DMS 273 (cell line): ENCODE results near the gene PDZD2.
"Not testable (repeated sequence)": the region's sequence is repeated elsewhere in the genome, so short reads cannot be mapped to it uniquely, and the experiment has no call there.

Source experiments
- DNase-seq: peaks from one replicate; lab custom pipeline; 2025; ENCODE audit not compliant: unreplicated experiment; lab: John Stamatoyannopoulos, UW

Gene PDZD2

GRCh38 chr5:31767335-31768031 is 128.6 kb downstream of the PDZD2 start:
- DNase-seq: no peak

- DNase-seq: no peak
Observed at GRCh38 chr5:31768046-31768445, 129.1 kb downstream of the PDZD2 start.

- no peak for DNase-seq
Observed at GRCh38 chr5:31768784-31769183, 129.9 kb downstream of the PDZD2 start.

GRCh38 chr5:31769530-31769929 is 130.6 kb downstream of the PDZD2 start:
- DNase-seq: no peak

GRCh38 chr5:31770132-31770720 is 131.3 kb downstream of the PDZD2 start:
- DNase-seq: no peak

- no peak for DNase-seq
Observed at GRCh38 chr5:31770998-31771397, 132.1 kb downstream of the PDZD2 start.

GRCh38 chr5:31771500-31771899 is 132.6 kb downstream of the PDZD2 start:
- DNase-seq: no peak

- DNase-seq: not testable (repeated sequence)
Observed at GRCh38 chr5:31776294-31776693, 137.4 kb downstream of the PDZD2 start.

GRCh38 chr5:31776976-31777651 is 138.2 kb downstream of the PDZD2 start:
- no peak for DNase-seq

- DNase-seq: no peak
Observed at GRCh38 chr5:31781772-31782171, 142.8 kb downstream of the PDZD2 start.

GRCh38 chr5:31783086-31783645 is 144.2 kb downstream of the PDZD2 start:
- DNase-seq: no peak

- DNase-seq: no peak
Observed at GRCh38 chr5:31783731-31784130, 144.8 kb downstream of the PDZD2 start.

- DNase-seq: no peak
Observed at GRCh38 chr5:31786090-31786631, 147.2 kb downstream of the PDZD2 start.

- DNase-seq: no peak
Observed at GRCh38 chr5:31794009-31794408, 155.1 kb downstream of the PDZD2 start.

GRCh38 chr5:31798168-31798567 is 159.2 kb downstream of the PDZD2 start:
- DNase-seq: no peak

- DNase-seq: no peak
Observed at GRCh38 chr5:31800351-31800750, 161.4 kb downstream of the PDZD2 start.

- no peak for DNase-seq
Observed at GRCh38 chr5:31805785-31806400, 167.0 kb downstream of the PDZD2 start.

- no peak for DNase-seq
Observed at GRCh38 chr5:31806561-31806960, 167.6 kb downstream of the PDZD2 start.

GRCh38 chr5:31807789-31808540 is 169.0 kb downstream of the PDZD2 start:
- DNase-seq: no peak

- peak; percentile 88 for DNase-seq
Observed at GRCh38 chr5:31809050-31809870, 170.3 kb downstream of the PDZD2 start.
